Dermis lymphatic vessel endothelial cell (primary cell): ENCODE results near the gene VSNL1. TPM values are rescaled to one million over a fixed set of nuclear protein-coding genes. Genes with fewer than 3 reads are reported as not detected.

Experiments used
- total RNA-seq: library from RNA; depleted of rRNA; stranded (reverse); fragments of >200 nt; gene quantifications from 2 replicates; pipeline ENCODE4 v1.2.1, GENCODE V29; 2014

The VSNL1 gene
- total RNA-seq = not detected in 2 replicates

GRCh38 chr2:17540093-17540812 is at the start of gene VSNL1:
Gene VSNL1, plus strand, starts transcription at chr2:17540696. Its CDS starts 51,379 bp downstream, at chr2:17592075.

DNA sequence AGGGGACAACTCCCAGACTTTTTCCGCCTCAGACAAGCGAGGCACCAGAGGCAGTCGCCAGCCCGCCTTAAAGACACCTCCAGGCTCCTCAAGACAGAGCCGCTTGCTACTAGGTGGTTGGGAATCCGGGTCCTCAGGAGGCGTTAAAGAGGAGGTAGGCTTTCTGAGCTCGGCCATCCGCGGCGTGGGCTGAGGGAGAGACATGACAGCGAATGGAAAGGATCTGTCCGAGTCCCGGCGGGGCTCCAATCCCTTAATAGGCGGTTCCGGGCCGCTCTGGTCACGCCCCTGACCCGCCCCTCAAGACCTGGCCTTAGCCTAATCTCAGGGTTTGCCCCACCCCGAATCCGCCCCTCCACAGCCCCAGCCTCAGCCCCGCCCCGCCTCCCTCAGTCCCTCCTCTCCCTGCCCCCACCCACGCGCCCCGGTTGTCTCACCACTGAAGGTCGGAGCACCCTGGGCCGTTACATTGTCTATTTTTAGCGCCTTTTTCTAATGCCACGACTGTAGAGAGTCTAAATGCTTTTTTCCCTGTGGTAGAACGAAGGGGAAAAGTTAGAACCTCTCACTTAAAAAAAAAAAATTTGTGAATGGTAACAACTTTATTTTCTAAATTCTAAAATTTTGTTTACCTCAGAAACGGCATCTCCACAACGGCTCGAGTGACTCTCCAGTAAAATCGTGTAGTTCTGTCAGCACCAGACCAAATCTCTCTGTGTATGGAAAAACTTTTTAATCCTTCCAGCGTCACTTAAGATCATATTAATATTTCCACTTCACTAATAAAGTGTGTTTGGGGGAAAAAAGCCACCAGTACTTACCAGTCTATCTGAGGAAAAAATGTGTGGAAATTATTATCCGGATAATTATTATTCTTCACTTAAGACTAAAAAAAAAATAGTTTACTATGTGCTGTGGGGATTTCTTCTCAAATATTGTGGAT is 22.0 kb upstream of the VSNL1 start, which contains the start of gene RAD51AP2:
Gene RAD51AP2, minus strand, starts transcription at position 229 of the 943 bp plus-strand sequence. Its CDS starts 25 bp downstream, at position 204.

Other genes with a start within 250 kb of the VSNL1 start
- not detected in 2 replicates for gene RAD51AP2, start 22.3 kb upstream of the VSNL1 start, total RNA-seq
- 13.0 and 20.9 TPM in 2 replicates for gene SMC6, start 213.1 kb downstream of the VSNL1 start, total RNA-seq
- 4.7 and 5.1 TPM in 2 replicates for gene GEN1, start 213.4 kb downstream of the VSNL1 start, total RNA-seq